Activated CD8-positive, alpha-beta T cell treated with anti-CD3 and anti-CD28 coated beads for 36 hours (primary cell): ENCODE measurements around the gene DPYD. TPM values are rescaled to one million over a fixed set of nuclear protein-coding genes. Genes with fewer than 3 reads are reported as not detected.

Source experiments
- ATAC-seq: fragments of 200-7000 bp; cut with Tn5 transposase; one replicate; pipeline ENCODE4 v1.10.0; 2021; ENCODE audit warnings: mild to moderate bottlenecking, moderate library complexity
- CTCF ChIA-PET: fragments of 350-600 bp; sonication (Branson Sonifier 250); formaldehyde crosslinking; loops from one replicate; lab custom pipeline; 2021; ENCODE audit warnings: antibody characterized with exemption; lab: Charles Lee
- POLR2A ChIA-PET: fragments of 350-600 bp; sonication (Branson Sonifier 250); formaldehyde crosslinking; loops from one replicate; lab custom pipeline; 2021; ENCODE audit warnings: antibody characterized with exemption; lab: Charles Lee
- DNase-seq: peaks from one replicate; pipeline ENCODE4 v3.0.0-alpha.2; 2020
- H3K27ac Mint-ChIP-seq: one replicate; pipeline ENCODE4 v1.8.0; 2021; ENCODE audit warnings: mild to moderate bottlenecking, mixed read lengths
- H3K27me3 Mint-ChIP-seq: one replicate; pipeline ENCODE4 v1.8.0; 2021; ENCODE audit warnings: mixed read lengths
- H3K36me3 Mint-ChIP-seq: one replicate; pipeline ENCODE4 v1.8.0; 2021; ENCODE audit warnings: low read depth, mixed read lengths
- H3K4me1 Mint-ChIP-seq: one replicate; pipeline ENCODE4 v1.8.0; 2021; ENCODE audit warnings: low read depth, mixed read lengths
- H3K4me3 Mint-ChIP-seq: one replicate; pipeline ENCODE4 v1.8.0; 2021; ENCODE audit warnings: mild to moderate bottlenecking, moderate library complexity, mixed read lengths
- H3K9me3 Mint-ChIP-seq: one replicate; pipeline ENCODE4 v1.8.0; 2021; ENCODE audit warnings: mixed read lengths
- intact Hi-C: fragments of 100-400 bp; cut with micrococcal nuclease; formaldehyde crosslinking; loops from one replicate; pipeline ENCODE4 v1.10.0; 2022
- total RNA-seq, 2 experiments: library from RNA; stranded (reverse); gene quantifications; one replicate each; pipeline ENCODE4 v1.2.3, GENCODE V29; 2021
- TF ChIP-seq, protein P1 (sequence below): fragments of 200-600 bp; IDR thresholded peaks from one replicate; pipeline ENCODE4 v1.8.0; 2022; ENCODE audit warnings: antibody characterized with exemption, mild to moderate bottlenecking

DPYD gene
- total RNA-seq, 2 experiments from 2014 or later, result 10.7 to 10.8 TPM

DNA sequence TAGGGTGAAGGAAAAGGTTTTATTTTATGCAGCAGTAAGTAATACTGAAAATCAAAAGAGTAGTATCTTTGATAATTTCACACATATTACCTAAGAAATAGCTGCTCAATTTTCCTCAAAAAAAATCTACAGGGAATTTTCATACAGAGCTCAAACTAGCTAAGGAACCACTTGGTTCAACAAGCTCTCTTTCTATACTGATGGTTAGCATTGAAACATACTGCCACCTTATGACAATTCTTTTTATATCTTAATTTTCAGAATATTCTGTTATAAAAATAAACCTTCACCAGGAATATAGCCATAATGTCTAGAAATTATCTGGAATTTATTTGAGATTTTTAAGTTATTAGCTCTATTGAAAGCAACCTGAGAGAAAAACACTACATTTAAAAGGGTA lies 142.1 kb downstream of the DPYD start:
- intact Hi-C loops, result no loop called here
- H3K27ac Mint-ChIP-seq, result no peak overlapping the region
- H3K4me1 Mint-ChIP-seq, result peaks cover 14% of the 10 kb centered on the region
- peaks cover 3% of the 10 kb centered on the region for H3K36me3 Mint-ChIP-seq
- ATAC-seq (no peak), DNase-seq (no peak)
- ChIA-PET CTCF (no interaction called here), POLR2A (interaction anchor here (1.2 kb wide), 1 partner anchor 9 kb away, joined by 3 read pairs; no protein-coding TSS in a partner anchor)
- TF ChIP-seq, protein P1, sequence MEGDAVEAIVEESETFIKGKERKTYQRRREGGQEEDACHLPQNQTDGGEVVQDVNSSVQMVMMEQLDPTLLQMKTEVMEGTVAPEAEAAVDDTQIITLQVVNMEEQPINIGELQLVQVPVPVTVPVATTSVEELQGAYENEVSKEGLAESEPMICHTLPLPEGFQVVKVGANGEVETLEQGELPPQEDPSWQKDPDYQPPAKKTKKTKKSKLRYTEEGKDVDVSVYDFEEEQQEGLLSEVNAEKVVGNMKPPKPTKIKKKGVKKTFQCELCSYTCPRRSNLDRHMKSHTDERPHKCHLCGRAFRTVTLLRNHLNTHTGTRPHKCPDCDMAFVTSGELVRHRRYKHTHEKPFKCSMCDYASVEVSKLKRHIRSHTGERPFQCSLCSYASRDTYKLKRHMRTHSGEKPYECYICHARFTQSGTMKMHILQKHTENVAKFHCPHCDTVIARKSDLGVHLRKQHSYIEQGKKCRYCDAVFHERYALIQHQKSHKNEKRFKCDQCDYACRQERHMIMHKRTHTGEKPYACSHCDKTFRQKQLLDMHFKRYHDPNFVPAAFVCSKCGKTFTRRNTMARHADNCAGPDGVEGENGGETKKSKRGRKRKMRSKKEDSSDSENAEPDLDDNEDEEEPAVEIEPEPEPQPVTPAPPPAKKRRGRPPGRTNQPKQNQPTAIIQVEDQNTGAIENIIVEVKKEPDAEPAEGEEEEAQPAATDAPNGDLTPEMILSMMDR, result no peak
- H3K9me3 Mint-ChIP-seq, result no peaks in the 10 kb centered on the region
- no peak overlapping the region for H3K4me3 Mint-ChIP-seq
- no peaks in the 10 kb centered on the region for H3K27me3 Mint-ChIP-seq

DNA sequence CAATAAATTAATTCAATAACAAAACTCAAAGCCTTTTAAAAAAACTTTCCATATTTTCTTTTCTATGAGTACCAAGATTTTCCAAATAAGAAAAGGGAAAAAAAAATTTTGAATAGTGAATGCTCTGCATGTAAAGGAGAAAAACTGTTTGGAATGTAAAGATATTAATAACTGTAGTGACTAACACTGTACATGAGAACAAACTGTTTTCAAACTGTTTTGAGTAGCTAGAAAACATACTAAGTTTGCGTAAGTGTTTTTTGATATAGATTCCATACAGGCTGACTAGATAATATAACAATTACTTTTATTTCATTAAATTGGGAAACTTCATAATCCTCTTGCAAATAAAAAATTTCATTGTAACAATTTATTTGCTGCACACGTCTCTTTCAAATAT lies 150.5 kb downstream of the DPYD start:
- Mint-ChIP-seq H3K9me3 (no peaks in the 10 kb centered on the region), H3K27me3 (no peaks in the 10 kb centered on the region), H3K27ac (no peak overlapping the region), H3K4me1 (no peaks in the 10 kb centered on the region), H3K4me3 (no peak overlapping the region), H3K36me3 (peaks cover 4% of the 10 kb centered on the region)
- POLR2A ChIA-PET, result no interaction called here
- DNase-seq, result no peak
- CTCF ChIA-PET, result no interaction called here
- no peak for ATAC-seq
- TF ChIP-seq, protein P1, result no peak
- intact Hi-C loops, result no loop called here

DNA sequence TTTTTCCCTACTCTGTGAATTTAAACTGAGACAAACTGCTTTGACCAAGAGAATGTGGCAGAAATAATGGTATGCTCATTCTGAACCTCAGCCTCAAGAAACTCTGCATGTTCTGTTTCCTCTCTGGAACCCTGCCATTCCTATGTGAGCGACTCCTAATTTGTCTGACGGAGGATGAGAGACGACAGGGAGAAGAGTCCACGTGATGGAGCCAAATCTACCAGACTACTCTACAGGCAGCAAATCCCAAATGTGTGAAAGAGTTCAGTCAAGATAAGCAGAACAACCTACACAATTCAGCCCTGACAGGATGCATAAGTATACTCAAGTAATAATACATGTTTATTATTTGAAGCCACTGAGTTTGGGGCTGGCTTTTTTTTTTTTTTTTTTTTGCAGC lies 153.5 kb downstream of the DPYD start:
- TF ChIP-seq, protein P1, result no peak
- Mint-ChIP-seq H3K4me3 (no peak overlapping the region), H3K9me3 (peaks cover 3% of the 10 kb centered on the region), H3K36me3 (peaks cover 7% of the 10 kb centered on the region), H3K27ac (no peak overlapping the region), H3K4me1 (no peaks in the 10 kb centered on the region), H3K27me3 (no peaks in the 10 kb centered on the region)
- DNase-seq, result no peak
- POLR2A ChIA-PET, result no interaction called here
- CTCF ChIA-PET, result no interaction called here
- intact Hi-C loops, result no loop called here
- no peak for ATAC-seq

DNA sequence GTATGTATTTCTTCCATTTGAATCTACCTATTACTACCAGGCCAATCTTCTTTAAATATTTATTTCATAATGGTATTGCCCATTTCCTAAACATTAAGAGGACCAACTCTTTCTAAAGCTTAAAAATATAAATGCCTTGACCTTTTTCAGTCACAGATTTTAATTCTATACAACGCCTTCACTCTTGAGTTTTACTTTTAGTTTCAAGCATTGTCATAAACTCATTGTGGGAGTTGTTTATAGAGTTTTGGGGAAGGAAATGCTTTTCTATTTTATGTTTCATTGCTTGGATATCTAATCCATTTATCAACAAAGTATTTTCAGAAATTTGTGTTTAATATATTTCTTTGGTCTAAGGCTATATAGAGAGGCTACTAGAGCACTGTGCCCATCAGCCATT lies 155.8 kb downstream of the DPYD start:
- no peak for ATAC-seq
- Mint-ChIP-seq H3K4me3 (no peak overlapping the region), H3K4me1 (no peaks in the 10 kb centered on the region), H3K9me3 (peaks cover 8% of the 10 kb centered on the region), H3K36me3 (peaks cover 16% of the 10 kb centered on the region), H3K27ac (no peak overlapping the region), H3K27me3 (no peaks in the 10 kb centered on the region)
- TF ChIP-seq, protein P1, result no peak
- POLR2A ChIA-PET, result no interaction called here
- DNase-seq, result no peak
- CTCF ChIA-PET, result no interaction called here
- intact Hi-C loops, result no loop called here

DNA sequence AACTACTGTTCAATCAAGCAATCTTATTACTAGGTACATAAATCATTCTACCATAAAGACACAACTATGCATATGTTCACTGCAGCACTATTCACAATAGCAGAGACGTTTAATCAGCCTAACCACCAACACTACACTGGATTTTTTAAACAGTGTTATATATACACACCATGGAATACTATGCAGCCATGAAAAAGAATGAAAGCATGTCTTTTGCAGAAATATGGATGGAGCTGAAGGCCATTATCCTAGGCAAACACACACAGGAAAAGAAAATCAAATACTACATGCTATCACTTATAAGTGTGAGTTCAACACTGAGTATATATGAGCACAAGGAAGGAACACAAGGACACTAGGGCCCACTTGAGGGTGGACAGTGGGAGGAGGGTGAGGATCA lies 159.2 kb downstream of the DPYD start:
- no peak overlapping the region for H3K4me3 Mint-ChIP-seq
- no peaks in the 10 kb centered on the region for H3K4me1 Mint-ChIP-seq
- H3K36me3 Mint-ChIP-seq, result peaks cover 16% of the 10 kb centered on the region
- DNase-seq (no peak), ATAC-seq (no peak)
- ChIA-PET CTCF (no interaction called here), POLR2A (no interaction called here)
- intact Hi-C loops, result no loop called here
- no peaks in the 10 kb centered on the region for H3K27me3 Mint-ChIP-seq
- peaks cover 8% of the 10 kb centered on the region for H3K9me3 Mint-ChIP-seq
- TF ChIP-seq, protein P1, result no peak
- no peak overlapping the region for H3K27ac Mint-ChIP-seq
